Ovary (tissue), 9 donors: ENCODE measurements around the gene SMARCC1. TPM values are rescaled to one million over a fixed set of nuclear protein-coding genes. Genes with fewer than 3 reads are reported as not detected.

Source experiments
- DNase-seq, 5 donors: peaks; one replicate each; pipeline ENCODE4 v3.0.0-alpha.2; 2019 to 2020
- H3K27ac ChIP-seq, 2 donors: fragments of 200-600 bp; one replicate each; pipeline versions ENCODE4 v1.5.1 to v1.8.0; 2019 to 2022
- H3K27me3 ChIP-seq: fragments of 200-600 bp; one replicate; pipeline ENCODE4 v1.8.0; 2022
- H3K36me3 ChIP-seq: fragments of 200-600 bp; sonication (generic); one replicate; pipeline ENCODE4 v1.5.1; 2019
- H3K4me1 ChIP-seq: one replicate; pipeline ENCODE4 v1.8.1; 2013; ENCODE audit warnings: mild to moderate bottlenecking, moderate library complexity; ENCODE audit not compliant: insufficient read depth
- H3K4me3 ChIP-seq: fragments of 200-600 bp; sonication (generic); one replicate; pipeline ENCODE4 v1.5.1; 2017
- H3K9me3 ChIP-seq, 2 donors: fragments of 200-600 bp in 1 of 2; sonication (generic) in 1 of 2; one replicate each; pipeline versions ENCODE4 v1.5.1 to v1.8.1; 2013 to 2019; ENCODE audit warnings: mild to moderate bottlenecking in 1 of 2, moderate library complexity in 1 of 2
- EP300 ChIP-seq: sonication (generic); formaldehyde crosslinking; IDR thresholded peaks from one replicate; pipeline ENCODE4 v1.6.1; 2017; ENCODE audit warnings: antibody characterized with exemption
- POLR2A ChIP-seq: fragments of 450-650 bp; IDR thresholded peaks from one replicate; pipeline ENCODE4 v1.6.1; 2017; ENCODE audit warnings: antibody characterized with exemption, mild to moderate bottlenecking, moderate library complexity
- WGBS, 3 donors: extraction: QIAGEN DNeasy Blood & Tissue Kit in 1 of 3; methylation state at CpG; one replicate each; pipeline versions ENCODE4 v1.1.5 to v1.1.7; 2013 to 2017; 5-methylcytosine and 5-hydroxymethylcytosine counted together
- intact Hi-C, 4 donors: fragments of 100-400 bp; cut with DNase I; formaldehyde crosslinking; loops; one replicate each; pipeline versions ENCODE4 v1.11.0 to v1.15.1; 2022 to 2023
- polyA plus RNA-seq, 2 donors: library from polyadenylated mRNA; stranded (reverse); fragments of 200-250 nt in 1 of 2; fragments of 350-450 nt in 1 of 2; fragmentation: Illumina TruSeq in 1 of 2; extraction: RNeasy Lipid Tissue Mini Kit (QIAGEN cat#74804) in 1 of 2; gene quantifications; one replicate each; pipeline ENCODE4 v1.2.3, GENCODE V29; 2013 to 2014
- total RNA-seq, 7 donors: library from RNA; depleted of rRNA in 2 of 7; stranded (reverse); fragments of >200 nt in 2 of 7; fragmentation: NEBNext Ultra II Directional in 3 of 7; extraction: Animal tissue kit (Norgen Biotek cat#: 25700) in 3 of 7; gene quantifications; one replicate each; pipeline versions ENCODE4 v1.1.0 to v1.2.4, GENCODE V29; 2016 to 2023
- TF ChIP-seq, protein P1 (sequence below), 3 donors: fragments of 450-650 bp in 2 of 3; fragments of 200-600 bp in 1 of 3; IDR thresholded peaks; one replicate each; pipeline versions ENCODE4 v1.5.1 to v1.8.0; 2016 to 2022; ENCODE audit warnings: antibody characterized with exemption in 3 of 3, mild to moderate bottlenecking in 1 of 3
- donor health status: DM: no; HTN: no; CAD: no; lungs with moderate emphysema.
- donor health status: DM: no; HTN: no; CAD: no.
- donor health status: Bipolar disorder and iron deficiency.
- donor health status: DM: yes; HTN: yes; CAD: no.
- donor health status: DM: no; HTN: no; CAD: no.
- donor health status: DM: yes; HTN: yes; CAD: no.

The SMARCC1 gene
- total and polyA plus RNA-seq, 9 donors: 24.8 to 68.9 (median 60.4) TPM

GRCh38 chr3:47652142-47652541, 129.6 kb downstream of the SMARCC1 start:
- H3K27me3 ChIP-seq: no peaks in the 10 kb centered on the region
- H3K4me3 ChIP-seq: no peak overlapping the region
- intact Hi-C loops: no loop called here
- H3K4me1 ChIP-seq: no peaks in the 10 kb centered on the region
- no peaks in the 10 kb centered on the region for H3K9me3 ChIP-seq
- no peak for DNase-seq
- no peak overlapping the region for H3K27ac ChIP-seq
- 97 to 99% (median 98%) methylated on average over 3 of the region's 3 CpGs for WGBS, 3 donors
- TF ChIP-seq EP300: no peak
- TF ChIP-seq, protein P1, sequence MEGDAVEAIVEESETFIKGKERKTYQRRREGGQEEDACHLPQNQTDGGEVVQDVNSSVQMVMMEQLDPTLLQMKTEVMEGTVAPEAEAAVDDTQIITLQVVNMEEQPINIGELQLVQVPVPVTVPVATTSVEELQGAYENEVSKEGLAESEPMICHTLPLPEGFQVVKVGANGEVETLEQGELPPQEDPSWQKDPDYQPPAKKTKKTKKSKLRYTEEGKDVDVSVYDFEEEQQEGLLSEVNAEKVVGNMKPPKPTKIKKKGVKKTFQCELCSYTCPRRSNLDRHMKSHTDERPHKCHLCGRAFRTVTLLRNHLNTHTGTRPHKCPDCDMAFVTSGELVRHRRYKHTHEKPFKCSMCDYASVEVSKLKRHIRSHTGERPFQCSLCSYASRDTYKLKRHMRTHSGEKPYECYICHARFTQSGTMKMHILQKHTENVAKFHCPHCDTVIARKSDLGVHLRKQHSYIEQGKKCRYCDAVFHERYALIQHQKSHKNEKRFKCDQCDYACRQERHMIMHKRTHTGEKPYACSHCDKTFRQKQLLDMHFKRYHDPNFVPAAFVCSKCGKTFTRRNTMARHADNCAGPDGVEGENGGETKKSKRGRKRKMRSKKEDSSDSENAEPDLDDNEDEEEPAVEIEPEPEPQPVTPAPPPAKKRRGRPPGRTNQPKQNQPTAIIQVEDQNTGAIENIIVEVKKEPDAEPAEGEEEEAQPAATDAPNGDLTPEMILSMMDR (IDR thresholded peaks at IDR 0.05): no peak
- no peak for TF ChIP-seq POLR2A
- no peaks in the 10 kb centered on the region for H3K36me3 ChIP-seq

- Histone ChIP-seq H3K4me3 (no peak overlapping the region), H3K9me3 (no peaks in the 10 kb centered on the region), H3K27me3 (no peaks in the 10 kb centered on the region), H3K27ac (no peak overlapping the region), H3K4me1 (no peaks in the 10 kb centered on the region), H3K36me3 (no peaks in the 10 kb centered on the region)
- intact Hi-C loops: no loop called here
- WGBS, 3 donors: 89 to 98% (median 98%) methylated on average over 1 of the region's 1 CpG
- DNase-seq: no peak
- TF ChIP-seq, protein P1 (IDR thresholded peaks at IDR 0.05): no peak
- no peak for TF ChIP-seq POLR2A
- no peak for TF ChIP-seq EP300
Measured at GRCh38 chr3:47650294-47650693, 131.4 kb downstream of the SMARCC1 start.

DNA sequence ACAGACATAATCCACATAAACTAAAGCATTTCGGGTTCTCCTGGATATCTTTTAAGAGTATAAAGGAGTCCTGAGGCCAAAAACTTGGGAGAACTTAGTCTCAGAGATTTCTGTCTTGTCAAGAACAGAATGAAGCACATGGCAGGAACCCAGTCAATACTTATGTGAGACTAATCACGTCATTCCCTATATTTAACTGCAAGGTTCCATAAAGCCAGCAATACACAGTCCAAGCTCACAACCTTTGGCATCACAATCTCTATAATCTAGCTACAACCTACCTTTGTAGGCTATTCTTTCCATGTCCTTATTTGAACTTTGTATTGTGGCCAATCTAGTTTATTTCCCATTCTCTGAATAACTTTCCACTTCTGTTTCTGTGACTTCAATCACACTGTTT, 134.1 kb downstream of the SMARCC1 start:
- intact Hi-C loops: no loop called here
- no peaks in the 10 kb centered on the region for H3K9me3 ChIP-seq
- DNase-seq: no peak
- no peaks in the 10 kb centered on the region for H3K27me3 ChIP-seq
- no peaks in the 10 kb centered on the region for H3K36me3 ChIP-seq
- no peak for TF ChIP-seq EP300
- no peak for TF ChIP-seq POLR2A
- TF ChIP-seq, protein P1 (IDR thresholded peaks at IDR 0.05): no peak
- no peaks in the 10 kb centered on the region for H3K4me1 ChIP-seq
- no peak overlapping the region for H3K4me3 ChIP-seq
- WGBS, 3 donors: 93 to 97% (median 96%) methylated on average over 2 of the region's 2 CpGs
- H3K27ac ChIP-seq: no peak overlapping the region

GRCh38 chr3:47646362-47646761, 135.3 kb downstream of the SMARCC1 start:
- Histone ChIP-seq H3K4me1 (no peaks in the 10 kb centered on the region), H3K4me3 (no peak overlapping the region), H3K27ac (no peak overlapping the region), H3K36me3 (no peaks in the 10 kb centered on the region), H3K9me3 (no peaks in the 10 kb centered on the region), H3K27me3 (no peaks in the 10 kb centered on the region)
- intact Hi-C loops: no loop called here
- no peak for DNase-seq
- TF ChIP-seq, protein P1 (IDR thresholded peaks at IDR 0.05): no peak
- TF ChIP-seq POLR2A: no peak
- no peak for TF ChIP-seq EP300
- 17 to 20% (median 17%) methylated on average over 4 of the region's 4 CpGs for WGBS, 3 donors
